Liver (tissue), 3 donors: ENCODE data around the gene CXorf38.

Experiments
- CTCF ChIP-seq: fragments of 150-350 bp; IDR thresholded peaks from 2 replicates; pipeline ENCODE4 v1.5.1; 2017; ENCODE audit warnings: improper control_type of control experiment, low read depth, low read length; ENCODE audit not compliant: missing input control
- GABPA ChIP-seq, 2 donors: IDR thresholded peaks in 1 of 2; conservative IDR thresholded peaks in 1 of 2; 2 replicates each; pipeline ENCODE4 v1.6.1; 2016; ENCODE audit warnings: antibody characterized with exemption in 2 of 2, mild to moderate bottlenecking in 1 of 2, moderate library complexity in 1 of 2
- RAD21 ChIP-seq, 2 donors: IDR thresholded peaks; 2 replicates each; pipeline ENCODE4 v1.6.1; 2016; ENCODE audit warnings: antibody characterized with exemption in 2 of 2, mild to moderate bottlenecking in 2 of 2
- REST ChIP-seq: IDR thresholded peaks from 2 replicates; pipeline ENCODE4 v1.6.1; 2016; ENCODE audit warnings: antibody characterized with exemption, mild to moderate bottlenecking
- SP1 ChIP-seq: IDR thresholded peaks from 2 replicates; pipeline ENCODE4 v1.6.1; 2018; ENCODE audit warnings: antibody characterized with exemption, mild to moderate bottlenecking
- TAF1 ChIP-seq: conservative IDR thresholded peaks from 2 replicates; pipeline ENCODE4 v1.6.1; 2016; ENCODE audit warnings: antibody characterized with exemption, mild to moderate bottlenecking
- YY1 ChIP-seq: IDR thresholded peaks from 2 replicates; pipeline ENCODE4 v1.6.1; 2016; ENCODE audit warnings: antibody characterized with exemption, mild to moderate bottlenecking
- donor health status: healthy.
- donor health status: healthy.

- TF ChIP-seq CTCF (no peak), REST (no peak), TAF1 (no peak), GABPA (IDR thresholded peaks at IDR 0.05 in 1 of 2, conservative IDR thresholded peaks at IDR 0.05 in 1 of 2) (no peak), RAD21 (IDR thresholded peaks at IDR 0.05) (no peak), SP1 (no peak), YY1 (no peak)
Measured at GRCh38 chrX:40607381-40607780, 40.0 kb downstream of the CXorf38 start.
